Naive thymus-derived CD4-positive, alpha-beta T cell (primary cell): ENCODE results near the gene IL11. TPM values are rescaled to one million over a fixed set of nuclear protein-coding genes. Genes with fewer than 3 reads are reported as not detected.

Source experiments
- ATAC-seq: fragments of 150-1000 bp; cut with Tn5 transposase; 2 replicates; pipeline ENCODE4 v1.10.0; 2021; ENCODE audit warnings: mild to moderate bottlenecking, moderate library complexity
- CTCF ChIA-PET: fragments of 350-600 bp; sonication (Branson Sonifier 250); formaldehyde crosslinking; loops from one replicate; lab custom pipeline; 2021; ENCODE audit warnings: antibody characterized with exemption; lab: Charles Lee
- POLR2A ChIA-PET: fragments of 350-600 bp; sonication (Branson Sonifier 250); formaldehyde crosslinking; loops from one replicate; lab custom pipeline; 2021; ENCODE audit warnings: antibody characterized with exemption, inconsistent platforms; lab: Charles Lee
- DNase-seq, 9 donors: peaks; one replicate each; pipeline versions ENCODE4 v3.0.0 to v3.0.0-alpha.2; 2020 to 2022; ENCODE audit warnings: mixed read lengths in 1 of 9
- H3K27ac ChIP-seq: one replicate; pipeline ENCODE4 v1.7.0; 2013; ENCODE audit warnings: mild to moderate bottlenecking, low read depth, low read length, moderate library complexity
- H3K27me3 ChIP-seq, 2 donors: one replicate each; pipeline ENCODE4 v1.7.0; 2013; ENCODE audit warnings: low read length in 2 of 2, mild to moderate bottlenecking in 2 of 2, moderate library complexity in 2 of 2; ENCODE audit not compliant: control insufficient read depth in 2 of 2, insufficient read depth in 2 of 2
- H3K36me3 ChIP-seq, 3 experiments: 1 replicate in 2 of 3; 2 replicates in 1 of 3; pipeline ENCODE4 v1.7.0; 2013; ENCODE audit warnings: low read length in 3 of 3, mild to moderate bottlenecking in 3 of 3, moderate library complexity in 1 of 3; ENCODE audit not compliant: insufficient read depth in 3 of 3, control insufficient read depth in 2 of 3
- H3K4me1 ChIP-seq, 2 donors: one replicate each; pipeline ENCODE4 v1.7.0; 2013; ENCODE audit warnings: low read length in 2 of 2, mild to moderate bottlenecking in 2 of 2, moderate library complexity in 1 of 2; ENCODE audit not compliant: control insufficient read depth in 2 of 2, insufficient read depth in 2 of 2
- H3K4me3 ChIP-seq: 2 replicates; pipeline ENCODE4 v1.7.0; 2013; ENCODE audit warnings: mild to moderate bottlenecking, low read length
- H3K9me3 ChIP-seq, 3 experiments: 1 replicate in 2 of 3; 2 replicates in 1 of 3; pipeline ENCODE4 v1.7.0; 2013; ENCODE audit warnings: low read length in 3 of 3; ENCODE audit not compliant: control insufficient read depth in 2 of 3
- H3K27ac Mint-ChIP-seq, 9 donors: one replicate each; pipeline ENCODE4 v1.8.0; 2020 to 2022; ENCODE audit warnings: mixed read lengths in 9 of 9, mild to moderate bottlenecking in 8 of 9, moderate library complexity in 5 of 9, inconsistent platforms in 2 of 9
- H3K27me3 Mint-ChIP-seq, 5 donors: one replicate each; pipeline ENCODE4 v1.8.0; 2021 to 2022; ENCODE audit warnings: mixed read lengths in 5 of 5, mild to moderate bottlenecking in 1 of 5
- H3K36me3 Mint-ChIP-seq, 5 donors: one replicate each; pipeline ENCODE4 v1.8.0; 2020 to 2022; ENCODE audit warnings: mixed read lengths in 5 of 5, mild to moderate bottlenecking in 3 of 5, inconsistent platforms in 1 of 5
- H3K4me1 Mint-ChIP-seq, 7 donors: one replicate each; pipeline ENCODE4 v1.8.0; 2020 to 2022; ENCODE audit warnings: mixed read lengths in 7 of 7, mild to moderate bottlenecking in 3 of 7, inconsistent platforms in 1 of 7
- H3K4me3 Mint-ChIP-seq, 10 donors: one replicate each; pipeline ENCODE4 v1.8.0; 2020 to 2022; ENCODE audit warnings: mild to moderate bottlenecking in 10 of 10, mixed read lengths in 10 of 10, moderate library complexity in 6 of 10, inconsistent platforms in 2 of 10
- H3K9me3 Mint-ChIP-seq, 11 donors: one replicate each; pipeline ENCODE4 v1.8.0; 2020 to 2022; ENCODE audit warnings: mixed read lengths in 11 of 11, mild to moderate bottlenecking in 4 of 11, inconsistent platforms in 1 of 11, moderate library complexity in 1 of 11
- intact Hi-C, 2 donors: fragments of 100-400 bp; cut with micrococcal nuclease; formaldehyde crosslinking; loops; one replicate each; pipeline ENCODE4 v1.15.1; 2023
- polyA plus RNA-seq, 2 donors: library from polyadenylated mRNA; unstranded; fragments of 300-500 nt; fragmentation: Illumina TruSeq; gene quantifications; one replicate each; pipeline ENCODE4 v1.2.3, GENCODE V29; 2021
- total RNA-seq, 6 experiments: library from RNA in 5 of 6; stranded (reverse) in 5 of 6; gene quantifications; 1 replicate in 5 of 6; 2 replicates in 1 of 6; pipeline ENCODE4 v1.2.3 and lab custom pipeline; 2021 to 2026

IL11 gene
- total and polyA plus RNA-seq, 7 experiments from 2014 or later, result 0.58 to 0.69 TPM; not detected in 5

- DNase-seq (peak; percentile 88 to 98 (median 97)), ATAC-seq (peak; percentile 85)
- H3K4me1 ChIP-seq, result peaks cover 45 to 50% of the 10 kb centered on the region in 2 donors
- H3K27me3 Mint-ChIP-seq, result peaks cover 0 to 3% (median 0%) of the 10 kb centered on the region in 5 donors
- H3K4me1 Mint-ChIP-seq, result peaks cover 35 to 72% (median 64%) of the 10 kb centered on the region in 7 donors
- intact Hi-C loops, result loop anchor here (1.0 to 10.0 kb wide), 20 partner anchors 23 to 1518 kb away; partner anchors contain the start of genes HSPBP1 (in 2 of the 2), KMT5C (in 2 of the 2), PPP1R12C (in 2 of the 2) and PPP6R1 (in 2 of the 2)
- peaks cover 7 to 47% (median 19%) of the 10 kb centered on the region in 5 donors for H3K36me3 Mint-ChIP-seq
- H3K27me3 ChIP-seq, result no peaks in the 10 kb centered on the region
- peak overlapping the region; percentile 91 to 100 (median 99) for H3K27ac Mint-ChIP-seq
- POLR2A ChIA-PET, result interaction anchor here (0.7 to 7.3 kb wide), 23 partner anchors 14 to 269 kb away, joined by 3 to 82 read pairs (median 5); partner anchors contain the start of genes HSPBP1, ISOC2, KMT5C and PPP1R12C
- no peaks in the 10 kb centered on the region for H3K9me3 ChIP-seq
- H3K36me3 ChIP-seq, result peaks cover 0 to 42% (median 11%) of the 10 kb centered on the region in 3 experiments
- peak overlapping the region; percentile 91 for H3K27ac ChIP-seq
- peak overlapping the region; percentile 92 for H3K4me3 ChIP-seq
- H3K4me3 Mint-ChIP-seq, result peak overlapping the region; percentile 94 to 100 (median 100)
- H3K9me3 Mint-ChIP-seq, result peaks cover 0 to 8% (median 0%) of the 10 kb centered on the region in 11 donors
- CTCF ChIA-PET, result interaction anchor here (0.8 to 2.4 kb wide), 5 partner anchors 16 to 125 kb away, joined by 3 to 16 read pairs (median 4); partner anchors contain the start of gene KMT5C
These were observed 14.9 kb upstream of the IL11 start for GRCh38 chr19:55384920-55385723.

GRCh38 chr19:55384131-55384919 lies 14.1 kb upstream of the IL11 start, which contains the start of gene TMEM238:
TSS of gene TMEM238 (minus strand) at chr19:55384292. CDS start at chr19:55384259, 33 bp downstream.
- ATAC-seq, result no peak
- Histone ChIP-seq H3K4me1 (peaks cover 45 to 46% of the 10 kb centered on the region in 2 donors), H3K27ac (peak within 1 kb of the TSS; percentile 91), H3K4me3 (peak within 1 kb of the TSS; percentile 92), H3K9me3 (no peaks in the 10 kb centered on the region), H3K36me3 (peaks cover 0 to 34% (median 11%) of the 10 kb centered on the region in 3 experiments), H3K27me3 (no peaks in the 10 kb centered on the region)
- Mint-ChIP-seq H3K27me3 (peaks cover 0 to 3% (median 0%) of the 10 kb centered on the region in 5 donors), H3K27ac (peak within 1 kb of the TSS; percentile 91 to 100 (median 99)), H3K4me1 (peaks cover 29 to 64% (median 56%) of the 10 kb centered on the region in 7 donors), H3K9me3 (peaks cover 0 to 8% (median 0%) of the 10 kb centered on the region in 11 donors), H3K36me3 (peaks cover 7 to 40% (median 14%) of the 10 kb centered on the region in 5 donors), H3K4me3 (peak within 1 kb of the TSS; percentile 94 to 100 (median 100))
- ChIA-PET POLR2A (interaction anchor here (0.7 to 3.1 kb wide), 24 partner anchors 10 to 270 kb away, joined by 3 to 27 read pairs (median 4); partner anchors contain the start of genes HSPBP1, ISOC2, KMT5C and PPP1R12C), CTCF (interaction anchor here (0.8 to 2.4 kb wide), 7 partner anchors 16 to 124 kb away, joined by 3 to 16 read pairs (median 4); partner anchors contain the start of gene KMT5C)
- peak in 8 of 9 donors; percentile 30 to 66 (median 43) for DNase-seq
- intact Hi-C loops, result loop anchor here (2.0 to 10.0 kb wide), 4 partner anchors 200 to 1190 kb away; partner anchors contain the start of genes TSEN34 (in 1 of the 2), ZNF444 (in 1 of the 2) and ZNF579 (in 1 of the 2)

GRCh38 chr19:55383279-55384130 lies 13.2 kb upstream of the IL11 start:
- DNase-seq, result peak; percentile 26 to 63 (median 41)
- peaks cover 26 to 57% (median 48%) of the 10 kb centered on the region in 7 donors for H3K4me1 Mint-ChIP-seq
- H3K27me3 Mint-ChIP-seq, result peaks cover 0 to 3% (median 0%) of the 10 kb centered on the region in 5 donors
- Histone ChIP-seq H3K9me3 (no peaks in the 10 kb centered on the region), H3K27ac (peak overlapping the region; percentile 91), H3K36me3 (peaks cover 0 to 25% (median 11%) of the 10 kb centered on the region in 3 experiments), H3K4me1 (peaks cover 41 to 42% of the 10 kb centered on the region in 2 donors), H3K27me3 (no peaks in the 10 kb centered on the region), H3K4me3 (no peak overlapping the region)
- CTCF ChIA-PET, result interaction anchor here (0.6 to 2.4 kb wide), 9 partner anchors 11 to 294 kb away, joined by 3 to 16 read pairs (median 3); no protein-coding TSS in a partner anchor
- POLR2A ChIA-PET, result interaction anchor here (0.7 to 3.1 kb wide), 20 partner anchors 10 to 271 kb away, joined by 3 to 27 read pairs (median 4); partner anchors contain the start of genes HSPBP1, ISOC2, KMT5C and PPP1R12C
- H3K4me3 Mint-ChIP-seq, result peak overlapping the region; percentile 78 to 100 (median 89)
- peak; percentile 2 for ATAC-seq
- H3K27ac Mint-ChIP-seq, result peak overlapping the region; percentile 0 to 95 (median 82)
- H3K9me3 Mint-ChIP-seq, result peaks cover 0 to 8% (median 0%) of the 10 kb centered on the region in 11 donors
- intact Hi-C loops, result loop anchor here (2.0 to 10.0 kb wide), 4 partner anchors 201 to 1189 kb away; partner anchors contain the start of genes TSEN34 (in 1 of the 2), ZNF444 (in 1 of the 2) and ZNF579 (in 1 of the 2)
- peaks cover 7 to 39% (median 14%) of the 10 kb centered on the region in 5 donors for H3K36me3 Mint-ChIP-seq

- Mint-ChIP-seq H3K27ac (peak overlapping the region in 8 of 9 donors; percentile 0 to 95 (median 66)), H3K27me3 (peaks cover 0 to 3% (median 0%) of the 10 kb centered on the region in 5 donors), H3K4me3 (peak overlapping the region; percentile 78 to 100 (median 89)), H3K4me1 (peaks cover 23 to 49% (median 39%) of the 10 kb centered on the region in 7 donors), H3K36me3 (peaks cover 7 to 31% (median 13%) of the 10 kb centered on the region in 5 donors), H3K9me3 (peaks cover 0 to 8% (median 0%) of the 10 kb centered on the region in 11 donors)
- ATAC-seq, result no peak
- ChIA-PET CTCF (interaction anchor here (0.7 to 2.4 kb wide), 6 partner anchors 12 to 294 kb away, joined by 3 to 16 read pairs (median 4); no protein-coding TSS in a partner anchor), POLR2A (interaction anchor here (2.5 to 3.1 kb wide), 4 partner anchors 25 to 123 kb away, joined by 7 to 27 read pairs (median 16); partner anchors contain the start of genes HSPBP1, PPP6R1 and UBE2S)
- Histone ChIP-seq H3K9me3 (no peaks in the 10 kb centered on the region), H3K27ac (no peak overlapping the region), H3K4me3 (no peak overlapping the region), H3K36me3 (peaks cover 0 to 16% (median 6%) of the 10 kb centered on the region in 3 experiments), H3K27me3 (no peaks in the 10 kb centered on the region), H3K4me1 (peaks cover 32 to 33% of the 10 kb centered on the region in 2 donors)
- intact Hi-C loops, result loop anchor here (10.0 kb wide), 3 partner anchors 202 to 1188 kb away; partner anchors contain the start of genes TSEN34 (in 1 of the 2) and ZNF579 (in 1 of the 2)
- DNase-seq, result no peak
These were observed 12.3 kb upstream of the IL11 start for GRCh38 chr19:55382522-55383054.
